Spinal cord (tissue), 10 donors: ENCODE data around the gene KIAA0930. TPM values are rescaled to one million over a fixed set of nuclear protein-coding genes. Genes with fewer than 3 reads are reported as not detected.
"Not testable (repeated sequence)": the region's sequence is repeated elsewhere in the genome, so short reads cannot be mapped to it uniquely, and the experiment has no call there.

Experiments used
- DNase-seq, 6 donors: peaks; one replicate each; pipeline versions ENCODE4 v3.0.0 to v3.0.0-alpha.2; 2013 to 2015; ENCODE audit warnings: low spot score in 6 of 6, low read depth in 4 of 6
- H3K27ac ChIP-seq: one replicate; pipeline ENCODE4 v1.5.1; 2013; ENCODE audit warnings: low read depth, low read length, control low read depth
- H3K27me3 ChIP-seq: one replicate; pipeline ENCODE4 v1.6.1; 2013; ENCODE audit warnings: low read length; ENCODE audit not compliant: control insufficient read depth, insufficient read depth
- H3K36me3 ChIP-seq: one replicate; pipeline ENCODE4 v1.6.1; 2013; ENCODE audit warnings: low read length; ENCODE audit not compliant: control insufficient read depth, insufficient read depth
- H3K4me1 ChIP-seq: one replicate; pipeline ENCODE4 v1.6.1; 2013; ENCODE audit warnings: low read length; ENCODE audit not compliant: control insufficient read depth, insufficient read depth
- H3K4me3 ChIP-seq: one replicate; pipeline ENCODE4 v1.5.1; 2013; ENCODE audit warnings: low read depth, low read length, control low read depth
- H3K9me3 ChIP-seq: one replicate; pipeline ENCODE4 v1.6.1; 2013; ENCODE audit warnings: low read length; ENCODE audit not compliant: control insufficient read depth, insufficient read depth
- WGBS: methylation state at CpG from one replicate; pipeline ENCODE4 v1.1.5; 2013; ENCODE audit warnings: missing lambda C conversion rate; ENCODE audit not compliant: insufficient coverage; 5-methylcytosine and 5-hydroxymethylcytosine counted together
- polyA plus RNA-seq, 2 donors: library from polyadenylated mRNA; unstranded; fragments of 120-200 nt; gene quantifications; one replicate each; pipeline ENCODE4 v1.2.1, GENCODE V29; 2013; ENCODE audit not compliant: insufficient read length in 2 of 2
- total RNA-seq, 2 donors: library from RNA; depleted of rRNA in 1 of 2; stranded (reverse); fragments of 120-200 nt in 1 of 2; fragments of >200 nt in 1 of 2; gene quantifications; one replicate each; pipeline versions ENCODE4 v1.2.3 to v1.2.4, GENCODE V29; 2013 to 2014
- donor health status: healthy.

KIAA0930 gene
- total and polyA plus RNA-seq, 4 donors: 45.0 to 132 (median 80.8) TPM

GRCh38 chr22:45198463-45198795 is 42.3 kb downstream of the KIAA0930 start:
- no peaks in the 10 kb centered on the region for H3K9me3 ChIP-seq
- no peak overlapping the region for H3K4me3 ChIP-seq
- no peak for DNase-seq
- H3K27ac ChIP-seq: no peak overlapping the region
- H3K27me3 ChIP-seq: no peaks in the 10 kb centered on the region
- H3K4me1 ChIP-seq: peaks cover 6% of the 10 kb centered on the region
- 89% methylated on average over 4 of the region's 9 CpGs for WGBS
- H3K36me3 ChIP-seq: peaks cover 85% of the 10 kb centered on the region

GRCh38 chr22:45197606-45198462 is 42.9 kb downstream of the KIAA0930 start:
- peaks cover 6% of the 10 kb centered on the region for H3K4me1 ChIP-seq
- no peak for DNase-seq
- no peaks in the 10 kb centered on the region for H3K9me3 ChIP-seq
- no peak overlapping the region for H3K27ac ChIP-seq
- H3K36me3 ChIP-seq: peaks cover 80% of the 10 kb centered on the region
- no peaks in the 10 kb centered on the region for H3K27me3 ChIP-seq
- 78% methylated on average over 28 of the region's 28 CpGs for WGBS
- no peak overlapping the region for H3K4me3 ChIP-seq

- Histone ChIP-seq H3K36me3 (peaks cover 77% of the 10 kb centered on the region), H3K27ac (no peak overlapping the region), H3K4me3 (no peak overlapping the region), H3K4me1 (peaks cover 9% of the 10 kb centered on the region), H3K9me3 (no peaks in the 10 kb centered on the region), H3K27me3 (no peaks in the 10 kb centered on the region)
- DNase-seq: no peak
- WGBS: 90% methylated on average over 34 of the region's 34 CpGs
Measured at GRCh38 chr22:45196926-45197605, 43.6 kb downstream of the KIAA0930 start.

- Histone ChIP-seq H3K4me3 (no peak overlapping the region), H3K27me3 (no peaks in the 10 kb centered on the region), H3K9me3 (no peaks in the 10 kb centered on the region), H3K27ac (no peak overlapping the region), H3K36me3 (peaks cover 77% of the 10 kb centered on the region), H3K4me1 (peaks cover 5% of the 10 kb centered on the region)
- no peak for DNase-seq
- 93% methylated on average over 13 of the region's 16 CpGs for WGBS
Measured at GRCh38 chr22:45196308-45196707, 44.4 kb downstream of the KIAA0930 start.

GRCh38 chr22:45195616-45196015 is 45.1 kb downstream of the KIAA0930 start:
- no peak overlapping the region for H3K27ac ChIP-seq
- H3K9me3 ChIP-seq: no peaks in the 10 kb centered on the region
- H3K27me3 ChIP-seq: no peaks in the 10 kb centered on the region
- WGBS: 95% methylated on average over 5 of the region's 7 CpGs
- no peak for DNase-seq
- H3K4me1 ChIP-seq: peaks cover 5% of the 10 kb centered on the region
- H3K4me3 ChIP-seq: no peak overlapping the region
- H3K36me3 ChIP-seq: peaks cover 74% of the 10 kb centered on the region

- no peak for DNase-seq
- WGBS: 94% methylated on average over 17 of the region's 17 CpGs
- H3K4me3 ChIP-seq: no peak overlapping the region
- no peak overlapping the region for H3K27ac ChIP-seq
- H3K27me3 ChIP-seq: no peaks in the 10 kb centered on the region
- H3K36me3 ChIP-seq: peaks cover 64% of the 10 kb centered on the region
- peaks cover 5% of the 10 kb centered on the region for H3K4me1 ChIP-seq
- H3K9me3 ChIP-seq: no peaks in the 10 kb centered on the region
Measured at GRCh38 chr22:45194686-45195085, 46.0 kb downstream of the KIAA0930 start.

- Histone ChIP-seq H3K27ac (no peak overlapping the region), H3K27me3 (no peaks in the 10 kb centered on the region), H3K9me3 (no peaks in the 10 kb centered on the region), H3K4me1 (peaks cover 5% of the 10 kb centered on the region), H3K36me3 (peaks cover 60% of the 10 kb centered on the region), H3K4me3 (no peak overlapping the region)
- no peak for DNase-seq
- 35% methylated on average over 10 of the region's 13 CpGs for WGBS
Measured at GRCh38 chr22:45192701-45193187, 48.0 kb downstream of the KIAA0930 start.

GRCh38 chr22:45191746-45192145 is 48.9 kb downstream of the KIAA0930 start:
- not testable (repeated sequence) for DNase-seq, H3K4me1 ChIP-seq, H3K9me3 ChIP-seq, H3K27me3 ChIP-seq, H3K4me3 ChIP-seq, H3K27ac ChIP-seq
- 88% methylated on average over 7 of the region's 9 CpGs for WGBS
- peaks cover 50% of the 10 kb centered on the region for H3K36me3 ChIP-seq

- H3K27ac ChIP-seq: no peak overlapping the region
Measured at GRCh38 chr22:45190202-45190872, 50.4 kb downstream of the KIAA0930 start.

More at GRCh38 chr22:45190202-45190872, 50.4 kb downstream of the KIAA0930 start:
- H3K27me3 ChIP-seq: no peaks in the 10 kb centered on the region
- H3K4me3 ChIP-seq: no peak overlapping the region
- H3K4me1 ChIP-seq: peaks cover 5% of the 10 kb centered on the region
- H3K9me3 ChIP-seq: no peaks in the 10 kb centered on the region
- no peak for DNase-seq
- H3K36me3 ChIP-seq: peaks cover 38% of the 10 kb centered on the region
- WGBS: no CpG with 5 or more reads among the region's 4 CpGs
